Activated CD8-positive, alpha-beta memory T cell treated with anti-CD3 and anti-CD28 coated beads, Interleukin-2, amount 50 U/mL, for 1 hour (primary cell): ENCODE measurements around the gene ZNF724.
"Not testable (repeated sequence)": the region's sequence is repeated elsewhere in the genome, so short reads cannot be mapped to it uniquely, and the experiment has no call there.

ENCODE experiments used
- DNase-seq: peaks from one replicate; pipeline ENCODE4 v3.0.0-alpha.2; 2020; ENCODE audit errors: extremely low read depth

Gene ZNF724

GRCh38 chr19:23249911-23250649, at the start of gene ZNF724:
Gene ZNF724 (minus strand): TSS chr19:23250394. CDS start chr19:23250242, 152 bp downstream.
- DNase-seq = peak; percentile 65

- no peak for DNase-seq
These were observed 43.9 kb upstream of the ZNF724 start for GRCh38 chr19:23294141-23294540.

GRCh38 chr19:23289966-23290365, 39.8 kb upstream of the ZNF724 start:
- not testable (repeated sequence) for DNase-seq

- DNase-seq = no peak
These were observed 37.4 kb upstream of the ZNF724 start for GRCh38 chr19:23287620-23288019.

- no peak for DNase-seq
These were observed 36.3 kb upstream of the ZNF724 start for GRCh38 chr19:23286477-23286876.

GRCh38 chr19:23285948-23286347, 35.8 kb upstream of the ZNF724 start:
- no peak for DNase-seq

- DNase-seq = not testable (repeated sequence)
These were observed 35.1 kb upstream of the ZNF724 start for GRCh38 chr19:23285326-23285725.

GRCh38 chr19:23283925-23284324, 33.7 kb upstream of the ZNF724 start:
- no peak for DNase-seq

- no peak for DNase-seq
These were observed 31.6 kb upstream of the ZNF724 start for GRCh38 chr19:23281663-23282276.

- DNase-seq = not testable (repeated sequence)
These were observed 27.9 kb upstream of the ZNF724 start for GRCh38 chr19:23278118-23278517.

GRCh38 chr19:23273590-23274412, 23.6 kb upstream of the ZNF724 start:
- peak; percentile 82 for DNase-seq

- DNase-seq = no peak
These were observed 22.9 kb upstream of the ZNF724 start for GRCh38 chr19:23273022-23273589.

- no peak for DNase-seq
These were observed 13.8 kb upstream of the ZNF724 start for GRCh38 chr19:23263870-23264590.

GRCh38 chr19:23263396-23263795, 13.2 kb upstream of the ZNF724 start:
- DNase-seq = no peak

GRCh38 chr19:23262920-23263319, 12.7 kb upstream of the ZNF724 start:
- DNase-seq = no peak

GRCh38 chr19:23261496-23262020, 11.4 kb upstream of the ZNF724 start:
- DNase-seq = no peak

GRCh38 chr19:23260956-23261355, 10.8 kb upstream of the ZNF724 start:
- no peak for DNase-seq

- DNase-seq = no peak
These were observed 9.8 kb upstream of the ZNF724 start for GRCh38 chr19:23259961-23260360.

- DNase-seq = no peak
These were observed 5.5 kb upstream of the ZNF724 start for GRCh38 chr19:23255700-23256099.

GRCh38 chr19:23254141-23254910, 4.1 kb upstream of the ZNF724 start:
- no peak for DNase-seq
